A204.1 (cell line): ENCODE data around the gene SLC12A8.
"Not testable (repeated sequence)": the region's sequence is repeated elsewhere in the genome, so short reads cannot be mapped to it uniquely, and the experiment has no call there.

Experiments used
- FAIRE-seq: peaks from 2 replicates; lab custom pipeline; 2012; peaks lifted over from hg19 to GRCh38; lab: Jason Lieb, UNC

Gene SLC12A8

GRCh38 chr3:125110016-125110875 is 102.3 kb downstream of the SLC12A8 start:
- FAIRE-seq, result no peak

- FAIRE-seq, result no peak
Measured at GRCh38 chr3:125109536-125109925, 103.0 kb downstream of the SLC12A8 start.

GRCh38 chr3:125108833-125109535 is 103.6 kb downstream of the SLC12A8 start:
- no peak for FAIRE-seq

GRCh38 chr3:125107861-125108567 is 104.5 kb downstream of the SLC12A8 start:
- no peak for FAIRE-seq

GRCh38 chr3:125107363-125107762 is 105.2 kb downstream of the SLC12A8 start:
- no peak for FAIRE-seq

- FAIRE-seq, result no peak
Measured at GRCh38 chr3:125105116-125105515, 107.4 kb downstream of the SLC12A8 start.

GRCh38 chr3:125104639-125105038 is 107.9 kb downstream of the SLC12A8 start:
- FAIRE-seq, result no peak

GRCh38 chr3:125103406-125103805 is 109.1 kb downstream of the SLC12A8 start:
- no peak for FAIRE-seq

- no peak for FAIRE-seq
Measured at GRCh38 chr3:125102470-125102869, 110.1 kb downstream of the SLC12A8 start.

GRCh38 chr3:125098611-125099291 is 113.8 kb downstream of the SLC12A8 start:
- FAIRE-seq, result no peak

- no peak for FAIRE-seq
Measured at GRCh38 chr3:125090649-125091048, 121.9 kb downstream of the SLC12A8 start.

GRCh38 chr3:125087768-125088391 is 124.7 kb downstream of the SLC12A8 start:
- FAIRE-seq, result no peak

- FAIRE-seq, result no peak
Measured at GRCh38 chr3:125085166-125085565, 127.4 kb downstream of the SLC12A8 start.

GRCh38 chr3:125083776-125084175 is 128.8 kb downstream of the SLC12A8 start:
- FAIRE-seq, result no peak

- FAIRE-seq, result not testable (repeated sequence)
Measured at GRCh38 chr3:125082339-125082738, 130.2 kb downstream of the SLC12A8 start.

- no peak for FAIRE-seq
Measured at GRCh38 chr3:125080077-125080476, 132.5 kb downstream of the SLC12A8 start.

- no peak for FAIRE-seq
Measured at GRCh38 chr3:125079675-125080045, 132.9 kb downstream of the SLC12A8 start.

- no peak for FAIRE-seq
Measured at GRCh38 chr3:125078951-125079674, 133.4 kb downstream of the SLC12A8 start.

- FAIRE-seq, result no peak
Measured at GRCh38 chr3:125077864-125078263, 134.7 kb downstream of the SLC12A8 start.

GRCh38 chr3:125076464-125076863 is 136.1 kb downstream of the SLC12A8 start:
- no peak for FAIRE-seq

- no peak for FAIRE-seq
Measured at GRCh38 chr3:125075738-125076137, 136.8 kb downstream of the SLC12A8 start.
